COLO829 (cell line): ENCODE results near the gene PITRM1.
"Not testable (repeated sequence)": the region's sequence is repeated elsewhere in the genome, so short reads cannot be mapped to it uniquely, and the experiment has no call there.

Source experiments
- DNase-seq: peaks from one replicate; pipeline ENCODE4 v3.0.0; 2012; ENCODE audit warnings: low spot score

Gene PITRM1

DNA sequence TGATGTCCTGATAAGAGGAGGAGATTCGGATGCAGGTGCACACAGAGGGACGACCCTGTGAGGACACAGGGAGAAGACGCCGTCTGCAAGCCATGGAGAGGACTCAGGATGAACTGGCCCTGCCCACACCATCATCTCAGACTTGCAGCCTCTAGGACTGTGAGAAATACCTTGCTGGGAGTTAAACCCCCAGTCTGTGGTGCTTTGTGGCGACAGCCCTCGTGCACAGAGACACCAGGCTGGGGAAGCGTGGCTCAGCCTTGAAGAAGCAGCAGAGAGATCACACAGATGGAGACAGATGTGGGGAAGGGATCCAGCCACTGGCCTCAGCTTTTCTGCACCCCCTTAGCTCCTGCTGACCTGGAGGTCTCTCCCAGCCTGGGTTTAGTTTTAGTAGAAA, 26.3 kb upstream of the PITRM1 start:
- DNase-seq = no peak

DNA sequence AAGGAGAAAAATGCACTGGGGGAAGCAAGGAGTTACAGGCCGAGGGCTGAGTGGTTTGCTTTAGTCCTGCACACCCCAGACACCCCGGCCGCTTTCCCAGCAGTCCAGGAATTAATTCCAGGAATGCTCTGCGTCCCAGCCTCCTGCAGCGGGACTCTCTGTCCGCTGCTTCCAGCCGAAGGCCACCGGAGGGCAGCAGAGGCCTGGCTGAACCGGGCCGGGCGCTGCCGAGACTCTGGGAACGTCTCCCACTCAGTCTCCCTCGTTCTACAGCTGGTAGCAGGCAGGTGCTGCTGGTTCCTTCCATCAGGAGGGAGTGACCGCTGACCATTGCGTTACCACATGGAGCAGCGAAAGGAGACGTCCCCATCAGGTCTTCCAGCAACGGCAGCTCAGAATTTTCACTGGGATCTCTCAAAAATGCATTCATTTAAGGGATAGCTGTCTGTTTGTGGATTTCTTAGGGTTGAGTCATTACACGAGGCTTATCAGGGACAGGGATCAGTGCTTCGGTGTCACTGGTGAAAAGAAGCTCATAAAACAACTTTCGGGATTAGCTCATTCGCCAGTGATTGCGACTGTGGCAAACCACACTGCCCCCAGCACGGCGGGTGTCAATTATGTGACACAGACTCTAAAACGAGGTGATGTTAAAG, 24.9 kb upstream of the PITRM1 start:
- DNase-seq = peak; percentile 66

DNA sequence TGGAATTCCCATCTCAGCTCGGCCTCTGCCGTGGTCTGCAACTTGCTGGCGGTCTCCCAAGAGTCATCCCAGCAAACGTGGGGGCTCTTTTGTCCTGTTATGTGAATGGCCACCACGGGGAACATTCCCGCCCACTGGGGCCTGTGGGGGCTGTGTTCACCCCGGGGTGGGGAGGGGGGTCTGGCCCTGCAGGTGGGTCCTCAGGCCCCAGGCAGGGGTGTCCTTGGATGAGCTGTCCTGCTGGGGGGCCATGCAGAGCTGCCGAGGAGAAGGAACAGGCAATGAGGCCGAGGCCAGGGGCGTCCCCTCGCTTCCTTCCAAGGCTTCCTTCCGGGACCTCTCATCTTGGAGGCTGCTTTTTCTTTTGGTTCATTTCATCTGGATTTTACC, 24.4 kb upstream of the PITRM1 start:
- no peak for DNase-seq

DNA sequence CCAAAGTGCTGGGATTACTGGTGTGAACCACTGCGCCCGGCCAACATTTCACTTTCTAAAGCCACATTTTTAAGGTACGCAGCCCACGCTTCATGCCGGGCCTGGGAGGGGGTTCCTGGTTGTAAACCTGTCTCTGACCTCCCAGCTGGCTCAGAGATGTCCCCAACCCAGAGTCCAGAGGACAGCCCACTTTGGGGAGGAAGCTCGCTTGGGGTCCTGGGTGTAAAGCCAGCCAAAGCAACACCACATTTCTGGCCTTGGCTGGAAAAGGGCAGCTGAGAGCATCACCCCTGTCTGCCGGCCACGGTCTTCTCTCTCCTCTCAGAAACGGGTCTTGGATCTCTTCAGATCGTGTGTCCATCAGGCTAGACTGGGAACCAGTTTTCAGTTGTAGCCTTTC, 23.9 kb upstream of the PITRM1 start:
- no peak for DNase-seq

DNA sequence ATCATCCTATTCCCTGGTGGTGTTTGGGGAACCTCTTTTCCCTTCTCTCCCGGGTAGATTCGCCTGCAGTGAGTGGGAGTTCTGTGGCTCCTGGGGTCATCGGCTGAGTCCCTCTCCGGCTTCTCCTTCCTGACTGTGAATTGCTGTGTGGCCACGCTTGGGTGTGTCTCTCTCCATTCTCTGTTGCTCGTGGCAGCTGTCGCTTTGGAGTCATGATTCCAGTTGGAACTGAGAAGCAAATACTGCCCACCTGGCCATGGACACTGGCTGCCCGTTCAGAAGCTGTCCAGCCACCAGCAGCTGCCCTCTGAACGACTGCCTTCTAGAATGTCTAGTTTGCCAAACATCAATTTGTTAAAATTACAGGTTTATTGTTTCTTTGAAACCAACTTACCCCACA, 23.1 kb upstream of the PITRM1 start:
- no peak for DNase-seq

DNA sequence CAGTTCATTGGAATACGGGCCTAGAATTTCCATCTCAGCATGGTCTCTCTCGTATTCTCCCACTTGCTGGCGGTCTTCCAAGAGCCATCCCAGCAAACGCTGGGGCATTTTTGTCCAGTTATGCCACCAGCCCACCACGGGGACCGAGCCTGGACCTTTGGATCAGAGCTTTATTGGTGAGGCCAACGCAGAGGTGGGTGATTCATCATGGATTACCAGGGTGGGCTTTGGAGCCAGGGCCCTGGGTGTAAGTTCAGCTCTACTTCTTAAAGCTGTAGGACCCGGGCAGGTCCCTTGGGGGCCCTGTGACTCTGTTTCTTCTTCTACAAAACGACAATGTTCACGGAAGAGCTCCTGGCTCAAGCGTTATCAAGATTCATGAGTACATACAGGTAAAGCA, 22.7 kb upstream of the PITRM1 start:
- DNase-seq = no peak

DNA sequence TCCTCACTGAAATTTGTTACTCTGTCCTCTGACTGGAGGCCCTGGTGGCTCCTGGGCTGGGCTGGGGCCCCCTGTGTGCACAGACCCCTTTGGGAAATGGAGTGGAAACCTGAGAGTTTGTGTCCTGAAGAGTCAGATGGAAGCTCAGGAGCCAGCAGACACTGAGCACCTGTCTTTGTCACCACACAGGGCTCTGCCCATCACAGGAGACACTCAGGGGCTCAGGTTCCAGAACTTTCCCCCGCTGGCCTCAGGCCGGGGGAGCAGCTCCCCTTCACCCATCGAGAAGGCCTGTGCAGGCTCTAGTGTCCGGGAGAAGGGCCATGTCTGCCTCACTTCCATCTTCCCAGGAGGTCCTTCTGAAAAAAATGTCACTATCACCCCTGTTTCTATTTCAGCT, 22.3 kb upstream of the PITRM1 start:
- no peak for DNase-seq

DNA sequence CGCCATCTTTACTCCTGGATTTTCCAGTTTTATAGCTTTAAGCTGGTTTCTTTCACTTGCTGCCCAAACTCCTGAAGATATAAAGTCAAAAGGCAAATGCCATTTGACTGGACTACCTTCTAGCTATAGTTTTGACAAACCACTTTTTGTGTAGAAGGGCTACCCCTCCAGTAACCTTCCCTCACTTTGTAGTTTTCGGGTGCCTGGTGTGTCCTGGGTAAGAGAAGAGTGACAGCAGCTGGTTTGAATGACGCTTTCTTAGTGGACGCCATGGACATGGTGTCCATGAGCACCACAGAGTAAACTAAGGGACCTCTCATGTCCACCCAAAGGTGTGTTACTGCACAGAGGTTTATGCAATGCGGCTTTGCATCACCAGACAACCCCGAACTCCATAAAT, 21.2 kb upstream of the PITRM1 start:
- no peak for DNase-seq

DNA sequence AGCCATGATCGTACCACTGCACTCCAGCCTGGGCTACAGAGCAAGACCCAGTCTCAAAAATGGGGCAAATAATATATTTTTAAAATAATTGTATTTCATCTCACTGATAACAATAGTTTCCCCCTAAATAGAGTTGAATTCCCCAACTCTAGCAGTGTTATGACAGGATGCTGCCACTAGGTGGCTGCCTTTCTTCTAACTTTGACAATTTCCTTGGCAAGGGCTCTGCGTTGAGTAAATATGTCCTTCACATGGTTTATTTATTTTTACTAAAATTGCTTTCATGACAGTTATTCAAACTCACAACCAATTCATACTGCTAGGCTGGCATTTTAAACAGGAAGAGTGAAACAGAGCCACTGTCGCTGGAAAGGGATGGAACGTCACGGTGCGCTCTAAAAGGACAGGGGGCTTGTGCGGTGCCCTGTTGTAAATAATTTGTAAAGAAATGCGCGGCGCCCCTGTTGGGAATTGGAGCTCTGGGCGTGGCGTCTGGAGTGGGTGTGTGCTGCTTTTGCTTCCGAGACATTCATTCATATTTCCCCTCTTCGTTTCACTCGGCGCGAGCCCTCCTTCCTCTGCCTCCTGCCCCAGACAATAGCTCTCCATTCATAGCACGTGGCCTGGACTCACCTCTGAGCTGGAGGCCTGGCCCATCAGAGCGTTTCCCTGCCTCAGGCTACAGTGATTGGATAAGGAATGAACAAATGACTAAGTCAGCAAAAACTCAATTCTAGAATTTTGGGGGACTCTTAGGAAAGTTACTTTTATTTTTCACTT, 20.5 kb upstream of the PITRM1 start:
- DNase-seq = peak; percentile 32

DNA sequence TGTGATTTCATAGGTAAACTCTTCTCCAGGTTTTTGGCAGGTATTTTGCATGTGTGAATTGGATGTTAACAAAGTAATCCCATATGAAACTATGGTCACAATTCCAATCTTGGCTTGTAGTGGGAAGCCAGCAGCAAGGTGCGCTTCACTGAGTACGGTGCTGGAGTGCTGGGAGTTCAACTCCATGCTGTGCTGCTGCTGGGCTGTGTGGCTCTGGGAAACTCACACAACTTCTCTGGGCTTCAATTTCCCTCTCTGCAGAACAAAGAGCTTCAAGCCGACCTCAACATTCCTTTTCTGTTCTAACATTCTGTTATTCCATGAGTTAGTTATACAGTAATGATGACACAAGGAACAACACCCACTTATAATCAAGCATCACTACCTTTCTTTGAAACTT, 18.2 kb upstream of the PITRM1 start:
- DNase-seq = no peak

DNA sequence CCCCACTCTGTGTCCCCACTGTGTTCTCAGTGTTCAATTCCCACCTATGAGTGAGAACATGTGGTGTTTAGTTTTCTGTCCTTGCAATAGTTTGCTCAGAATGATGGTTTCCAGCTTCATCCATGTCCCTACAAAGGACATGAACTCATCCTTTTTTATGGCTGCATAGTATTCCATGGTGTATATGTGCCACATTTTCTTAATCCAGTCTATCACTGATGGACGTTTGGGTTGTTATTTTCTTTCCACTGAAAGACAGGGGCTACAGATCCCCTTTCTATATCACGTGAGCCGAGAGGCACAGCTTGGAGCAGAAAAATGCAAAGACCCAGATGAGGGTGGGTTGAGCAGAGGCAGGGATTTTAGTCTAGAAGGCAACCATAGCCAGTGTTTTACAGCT, 14.6 kb upstream of the PITRM1 start:
- DNase-seq = not testable (repeated sequence)

DNA sequence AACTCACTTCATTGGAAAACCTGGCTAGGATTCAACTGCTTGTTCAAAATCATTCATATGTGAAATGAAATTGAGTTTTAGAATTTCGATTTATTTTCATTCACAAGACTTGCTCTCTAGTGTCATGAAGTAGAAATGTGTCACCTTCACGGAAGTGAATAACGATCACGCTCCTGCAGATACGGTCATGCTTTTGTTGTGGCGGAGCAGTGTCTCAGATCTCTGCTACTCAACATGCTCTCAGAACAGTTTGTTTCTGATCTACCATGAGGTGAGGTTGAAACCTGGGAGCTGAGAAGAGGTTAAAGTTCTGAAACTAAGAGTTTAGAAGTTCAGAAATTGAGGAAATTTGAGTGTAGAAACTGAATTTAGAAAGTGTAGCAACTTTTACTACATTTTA, 13.8 kb upstream of the PITRM1 start:
- no peak for DNase-seq

DNA sequence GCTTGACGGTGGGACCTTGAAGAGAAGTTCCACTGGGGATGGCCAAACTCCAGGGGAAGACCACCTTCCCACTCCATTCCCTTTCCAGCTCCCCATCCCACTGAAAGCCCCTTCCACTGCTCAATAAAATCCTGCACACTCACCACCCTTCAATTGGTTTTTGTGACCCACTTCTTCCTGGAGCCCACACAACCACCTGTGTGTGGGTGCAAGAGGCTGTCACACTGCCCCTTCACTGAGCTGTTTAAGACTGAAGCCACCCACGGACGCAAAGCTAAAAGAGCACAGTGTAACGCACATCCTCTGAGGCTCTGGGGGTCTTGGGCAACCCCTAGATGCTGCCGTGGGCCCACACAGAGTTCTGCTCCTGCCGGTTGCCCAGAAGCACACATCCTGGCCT, 12.8 kb upstream of the PITRM1 start:
- no peak for DNase-seq

DNA sequence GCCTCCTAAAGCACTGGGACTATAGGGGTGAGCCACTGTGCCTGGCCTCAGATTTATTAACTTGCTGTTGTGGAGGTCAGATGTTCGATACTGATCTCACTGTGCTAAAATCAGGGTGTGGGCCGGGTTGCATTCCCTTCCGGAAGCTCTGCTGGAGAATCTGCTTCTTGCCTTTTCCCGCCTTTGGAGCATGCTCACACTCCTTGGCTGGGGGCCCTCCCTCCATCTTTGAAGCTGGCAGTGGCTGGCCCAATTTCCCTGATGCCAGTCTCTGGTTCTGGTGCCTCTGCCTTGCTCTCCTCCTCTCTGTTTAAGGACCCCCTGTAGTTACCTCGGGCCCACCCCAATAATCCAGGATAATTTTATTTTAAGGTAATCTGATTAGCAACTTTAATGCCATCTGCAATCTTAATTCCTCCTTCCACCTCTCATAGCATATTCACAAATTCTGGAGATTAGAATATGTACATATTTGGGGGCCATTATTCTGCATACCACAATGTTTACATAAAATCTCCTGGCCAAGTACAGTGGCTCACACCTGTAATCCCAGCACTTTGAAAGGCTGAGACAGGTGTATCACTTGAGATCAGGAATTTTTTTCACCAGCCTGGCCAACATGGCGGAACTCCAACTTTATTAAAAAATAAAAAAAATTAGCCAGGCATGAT, 7.9 kb upstream of the PITRM1 start:
- DNase-seq = no peak

DNA sequence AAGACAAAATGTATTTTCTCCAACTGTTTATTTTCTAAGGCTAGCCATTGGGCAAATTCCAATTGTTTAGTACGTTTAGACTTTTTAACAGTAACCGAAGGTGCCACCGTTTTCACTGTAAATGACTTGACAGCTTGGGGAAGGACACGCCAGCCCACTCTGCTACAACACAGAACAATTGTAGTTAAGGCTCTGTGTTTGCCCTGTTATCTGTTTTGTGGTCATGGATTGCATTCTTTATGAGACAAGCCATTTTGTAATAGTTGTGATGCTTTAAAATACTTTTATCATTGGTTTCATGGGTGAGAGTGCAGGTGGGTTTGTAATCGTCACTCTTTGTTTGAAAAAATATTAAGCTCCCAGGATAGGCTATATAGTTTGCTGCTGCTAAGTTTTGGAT, 6.6 kb upstream of the PITRM1 start:
- DNase-seq = no peak

DNA sequence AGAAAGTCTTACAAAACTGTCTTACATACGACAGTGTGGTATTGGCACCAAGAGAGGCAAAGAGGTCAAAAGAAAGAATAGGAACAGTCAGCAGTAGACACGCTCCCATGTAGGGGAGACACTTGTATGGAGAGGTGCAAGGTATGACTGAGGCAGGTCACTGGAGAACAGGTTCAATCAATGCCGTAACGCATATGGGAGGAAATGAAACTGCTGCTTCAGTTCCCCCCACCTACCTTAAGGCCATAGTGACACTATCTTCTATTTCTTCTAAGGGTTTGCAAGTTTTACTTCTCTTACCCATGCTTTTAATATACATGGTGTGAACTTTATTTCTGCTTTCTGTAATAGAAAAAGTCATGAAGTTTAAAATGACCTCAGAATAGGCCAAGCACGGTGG, 5.5 kb upstream of the PITRM1 start:
- DNase-seq = no peak

DNA sequence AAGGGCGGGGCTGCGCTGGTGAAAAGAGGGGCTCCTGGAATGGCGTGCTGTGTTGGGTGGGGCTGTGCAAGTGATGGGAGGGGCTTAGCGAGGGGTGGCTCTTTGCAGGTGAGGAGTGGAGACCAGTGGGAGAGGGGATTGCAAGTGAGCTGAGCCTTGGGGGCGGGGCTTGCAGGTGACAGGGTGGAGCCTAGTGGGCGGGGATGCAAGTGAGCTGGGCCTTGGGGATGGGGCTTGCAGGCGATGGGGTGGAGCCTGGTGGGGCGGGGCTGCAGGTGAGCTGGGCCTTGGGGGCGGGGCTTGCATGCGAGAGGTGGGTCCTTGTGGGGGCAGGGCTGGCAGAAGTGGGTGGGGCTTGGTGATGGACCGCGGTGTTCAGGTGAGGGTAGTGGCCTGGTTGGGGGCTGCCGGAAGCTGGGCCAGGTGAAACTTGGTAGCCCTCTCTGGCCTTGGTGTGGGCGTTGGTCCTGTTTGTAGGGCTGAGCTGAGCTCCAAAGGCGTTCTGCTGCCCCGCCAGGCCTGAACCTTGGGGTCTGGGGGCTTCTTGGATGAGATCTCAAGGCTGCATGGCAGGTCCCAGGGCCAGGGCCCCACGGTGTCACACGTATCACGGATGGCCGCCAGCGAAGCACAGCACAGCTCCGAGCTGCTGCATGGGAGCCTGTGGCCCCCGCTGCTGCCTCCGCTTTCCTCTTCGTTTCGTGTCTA, 743 bp upstream of the PITRM1 start:
- DNase-seq = peak; percentile 34

DNA sequence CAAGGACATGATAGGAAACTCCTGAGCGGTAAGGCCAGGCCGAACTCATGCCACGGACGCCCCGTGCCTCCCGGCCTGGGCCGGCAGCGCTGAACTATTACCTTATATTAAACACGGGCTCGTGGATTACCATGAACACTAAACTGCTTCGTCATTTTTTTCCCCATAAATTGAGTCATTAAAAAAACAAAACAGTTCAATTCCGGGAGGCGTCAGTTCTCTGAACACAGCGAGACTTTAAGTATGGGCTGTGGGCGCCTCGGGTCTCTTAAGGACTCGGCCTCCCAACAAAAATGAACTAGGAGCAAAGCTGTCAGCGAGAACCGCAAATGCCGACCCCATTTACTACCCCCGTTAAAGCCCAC, 519 bp downstream of the PITRM1 start:
- DNase-seq = no peak

DNA sequence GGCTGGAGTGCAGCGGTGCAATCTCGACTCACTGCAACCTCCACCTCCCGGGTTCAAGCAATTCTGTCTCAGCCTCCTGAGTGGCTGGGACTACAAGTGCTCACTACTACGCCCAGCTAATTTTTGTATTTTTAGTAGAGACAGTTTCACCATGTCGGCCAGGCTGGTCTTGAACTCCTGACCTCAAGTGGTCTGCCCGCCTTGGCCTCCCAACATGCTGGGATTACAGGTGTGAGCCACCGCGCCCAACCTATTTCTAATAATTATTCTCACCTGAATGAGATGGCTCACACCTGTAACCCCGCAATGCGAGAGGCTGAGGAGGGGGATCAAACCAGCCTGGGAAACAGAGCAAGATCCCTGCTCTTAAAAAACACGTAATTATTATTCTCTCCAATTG, 1.1 kb downstream of the PITRM1 start:
- DNase-seq = not testable (repeated sequence)

DNA sequence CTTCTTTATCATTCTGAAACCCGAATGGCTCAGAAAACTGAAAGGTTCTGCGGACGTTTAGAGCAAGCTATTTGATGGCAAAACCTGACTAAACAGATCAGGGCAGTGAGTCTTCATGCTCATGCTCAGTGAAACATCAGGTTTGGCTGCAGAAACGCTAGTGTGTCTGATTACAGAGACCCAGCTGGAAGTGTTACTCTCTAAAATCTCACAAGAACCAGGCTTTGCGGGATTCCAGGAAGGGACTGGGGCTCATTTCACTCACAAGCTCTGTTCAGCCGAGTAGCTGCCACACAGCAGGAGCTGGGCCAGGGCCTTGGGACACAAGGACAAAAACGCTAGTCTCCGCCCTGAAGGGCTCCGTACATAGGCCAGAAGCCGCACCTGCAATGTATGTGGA, 2.9 kb downstream of the PITRM1 start:
- DNase-seq = no peak

DNA sequence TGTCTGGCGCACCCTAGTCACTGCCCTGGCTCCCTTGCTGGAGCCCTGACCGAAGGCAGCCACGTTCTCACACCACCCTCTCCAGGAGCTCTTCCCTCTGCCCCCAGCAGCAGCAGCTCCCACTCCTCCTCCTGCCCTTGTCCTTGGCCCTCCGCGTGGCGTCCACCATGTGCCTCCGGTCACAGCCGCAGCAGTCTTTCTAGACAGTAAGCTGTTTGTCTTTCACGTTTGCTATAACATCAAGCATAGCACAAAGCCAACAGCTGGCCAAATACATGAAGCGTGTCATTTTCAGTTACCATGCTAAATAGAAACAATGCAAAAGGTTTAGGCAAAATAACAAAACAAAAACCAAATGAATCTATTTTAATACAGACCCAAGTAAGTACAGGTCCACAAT, 3.3 kb downstream of the PITRM1 start:
- DNase-seq = no peak

DNA sequence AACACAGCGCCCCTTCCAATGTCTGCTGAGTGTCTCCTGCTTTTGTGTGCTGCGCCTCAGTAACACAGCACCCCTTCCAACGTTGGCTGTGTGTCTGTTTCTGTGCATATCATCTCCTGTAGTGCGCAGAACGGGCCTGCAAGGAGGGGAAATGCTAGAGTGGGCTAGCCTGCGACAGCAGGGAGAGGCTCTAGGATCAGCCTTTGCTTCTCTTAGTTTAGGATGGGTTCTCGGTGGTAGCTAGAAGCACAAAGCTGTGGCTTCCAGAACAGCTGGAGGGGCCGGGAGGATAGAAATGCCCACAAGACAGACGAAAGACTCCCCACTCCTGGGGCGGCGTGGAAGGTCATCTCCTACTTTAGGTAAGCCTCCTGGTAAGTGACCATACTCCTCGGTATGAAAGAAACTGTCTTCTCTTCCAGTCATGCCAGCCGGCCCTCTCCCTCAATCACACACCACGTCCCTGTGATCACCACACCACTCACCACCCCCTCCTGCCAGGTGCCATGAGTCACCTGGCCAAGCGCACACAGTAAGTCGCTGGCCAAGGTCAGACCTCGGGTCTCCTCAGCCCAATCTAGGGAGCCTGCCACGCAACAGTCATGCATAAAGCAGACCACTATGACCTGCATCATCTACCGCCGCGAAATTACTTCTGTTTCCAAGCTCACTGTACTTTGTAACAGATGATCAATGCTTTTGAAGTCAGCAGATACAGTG, 4.8 kb downstream of the PITRM1 start:
- DNase-seq = no peak
